OCI-LY3 (cell line): ENCODE measurements around the gene FAM136A.
A peak's percentile ranks its signal among the peaks of the same experiment; 100 is the strongest.

Experiments used
- H2AFZ ChIP-seq: fragments of 200-600, 300-600 bp; shearing (Covaris generic); 2 replicates; pipeline ENCODE4 v1.6.0; 2014; ENCODE audit warnings: antibody characterized with exemption, low read depth, low read length
- H3K27ac ChIP-seq: fragments of 200-600, 300-600 bp; sonication (generic); 2 replicates; pipeline ENCODE4 v1.5.1; 2014; ENCODE audit warnings: mild to moderate bottlenecking, low read length, moderate library complexity, mixed read lengths
- H3K27me3 ChIP-seq: fragments of 200-600, 300-600 bp; sonication (generic); 2 replicates; pipeline ENCODE4 v1.6.1; 2014; ENCODE audit warnings: low read depth, low read length, mixed read lengths
- H3K36me3 ChIP-seq: fragments of 200-600, 300-600 bp; sonication (generic); replicated peaks from 2 replicates; pipeline ENCODE3; 2014; ENCODE audit warnings: low read depth, low read length, mixed read lengths
- H3K4me1 ChIP-seq: fragments of 300-600, 200-600 bp; sonication (generic); 2 replicates; pipeline ENCODE4 v1.6.1; 2014; ENCODE audit warnings: low read length, mixed read lengths
- H3K4me2 ChIP-seq: fragments of 200-600, 300-600 bp; sonication (generic); 2 replicates; pipeline ENCODE4 v1.6.1; 2014; ENCODE audit warnings: low read length, mixed read lengths
- H3K4me3 ChIP-seq: fragments of 300-600, 200-600 bp; sonication (generic); 2 replicates; pipeline ENCODE4 v1.5.1; 2014; ENCODE audit warnings: antibody characterized with exemption, mild to moderate bottlenecking, low read length, moderate library complexity
- H3K79me2 ChIP-seq: fragments of 300-600, 200-600 bp; shearing (Covaris generic); 2 replicates; pipeline ENCODE4 v1.6.1; 2014; ENCODE audit warnings: mild to moderate bottlenecking, low read length, mixed read lengths
- H3K9ac ChIP-seq: fragments of 300-600, 200-600 bp; shearing (Covaris generic); 2 replicates; pipeline ENCODE4 v1.6.0; 2014; ENCODE audit warnings: mild to moderate bottlenecking, low read length, moderate library complexity
- H3K9me3 ChIP-seq: fragments of 200-600, 300-600 bp; shearing (Covaris generic); 2 replicates; pipeline ENCODE4 v1.6.1; 2014; ENCODE audit warnings: low read length, mixed read lengths; ENCODE audit not compliant: insufficient read depth
- H4K20me1 ChIP-seq: fragments of 200-600, 300-600 bp; sonication (generic); 2 replicates; pipeline ENCODE4 v1.6.1; 2016; ENCODE audit warnings: low read length, mixed read lengths; ENCODE audit not compliant: insufficient read depth
- EZH2phosphoT487 ChIP-seq: fragments of 200-600 bp; shearing (Covaris generic); IDR thresholded peaks from 2 replicates; pipeline ENCODE4 v1.6.1; 2018; ENCODE audit warnings: antibody characterized with exemption, mixed run types, low read depth
- TF ChIP-seq, protein P1 (sequence below): fragments of 200-600, 300-600 bp; sonication (generic); IDR thresholded peaks from 2 replicates; pipeline ENCODE4 v1.5.1; 2014; ENCODE audit warnings: antibody characterized with exemption, low read length, low read depth

FAM136A gene

GRCh38 chr2:70261501-70261900 lies 40.4 kb downstream of the FAM136A start:
- H3K79me2 ChIP-seq, result no peaks in the 10 kb centered on the region
- no peak overlapping the region for H3K4me2 ChIP-seq
- no peaks in the 10 kb centered on the region for H3K9me3 ChIP-seq
- no peaks in the 10 kb centered on the region for H3K27me3 ChIP-seq
- H3K36me3 ChIP-seq, result peaks cover 3% of the 10 kb centered on the region
- H3K9ac ChIP-seq, result no peak overlapping the region
- H3K27ac ChIP-seq, result no peak overlapping the region
- no peak overlapping the region for H3K4me3 ChIP-seq
- H3K4me1 ChIP-seq, result peaks cover 5% of the 10 kb centered on the region
- TF ChIP-seq EZH2phosphoT487, result no peak
- TF ChIP-seq, protein P1, sequence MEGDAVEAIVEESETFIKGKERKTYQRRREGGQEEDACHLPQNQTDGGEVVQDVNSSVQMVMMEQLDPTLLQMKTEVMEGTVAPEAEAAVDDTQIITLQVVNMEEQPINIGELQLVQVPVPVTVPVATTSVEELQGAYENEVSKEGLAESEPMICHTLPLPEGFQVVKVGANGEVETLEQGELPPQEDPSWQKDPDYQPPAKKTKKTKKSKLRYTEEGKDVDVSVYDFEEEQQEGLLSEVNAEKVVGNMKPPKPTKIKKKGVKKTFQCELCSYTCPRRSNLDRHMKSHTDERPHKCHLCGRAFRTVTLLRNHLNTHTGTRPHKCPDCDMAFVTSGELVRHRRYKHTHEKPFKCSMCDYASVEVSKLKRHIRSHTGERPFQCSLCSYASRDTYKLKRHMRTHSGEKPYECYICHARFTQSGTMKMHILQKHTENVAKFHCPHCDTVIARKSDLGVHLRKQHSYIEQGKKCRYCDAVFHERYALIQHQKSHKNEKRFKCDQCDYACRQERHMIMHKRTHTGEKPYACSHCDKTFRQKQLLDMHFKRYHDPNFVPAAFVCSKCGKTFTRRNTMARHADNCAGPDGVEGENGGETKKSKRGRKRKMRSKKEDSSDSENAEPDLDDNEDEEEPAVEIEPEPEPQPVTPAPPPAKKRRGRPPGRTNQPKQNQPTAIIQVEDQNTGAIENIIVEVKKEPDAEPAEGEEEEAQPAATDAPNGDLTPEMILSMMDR, result no peak
- no peaks in the 10 kb centered on the region for H4K20me1 ChIP-seq
- H2AFZ ChIP-seq, result no peak overlapping the region

- peak overlapping the region; percentile 80 for H3K4me2 ChIP-seq
- no peaks in the 10 kb centered on the region for H3K36me3 ChIP-seq
- no peaks in the 10 kb centered on the region for H4K20me1 ChIP-seq
- no peak overlapping the region for H3K27ac ChIP-seq
- peak overlapping the region; percentile 43 for H3K9ac ChIP-seq
- no peaks in the 10 kb centered on the region for H3K9me3 ChIP-seq
- H3K4me3 ChIP-seq, result peak overlapping the region; percentile 96
- no peaks in the 10 kb centered on the region for H3K79me2 ChIP-seq
- no peaks in the 10 kb centered on the region for H3K27me3 ChIP-seq
- H3K4me1 ChIP-seq, result peaks cover 5% of the 10 kb centered on the region
- peak overlapping the region; percentile 73; the same call in 1 of the 2 replicates for H2AFZ ChIP-seq
- TF ChIP-seq, protein P1, result no peak
- no peak for TF ChIP-seq EZH2phosphoT487
Observed at GRCh38 chr2:70258532-70258875, 43.4 kb downstream of the FAM136A start.

DNA sequence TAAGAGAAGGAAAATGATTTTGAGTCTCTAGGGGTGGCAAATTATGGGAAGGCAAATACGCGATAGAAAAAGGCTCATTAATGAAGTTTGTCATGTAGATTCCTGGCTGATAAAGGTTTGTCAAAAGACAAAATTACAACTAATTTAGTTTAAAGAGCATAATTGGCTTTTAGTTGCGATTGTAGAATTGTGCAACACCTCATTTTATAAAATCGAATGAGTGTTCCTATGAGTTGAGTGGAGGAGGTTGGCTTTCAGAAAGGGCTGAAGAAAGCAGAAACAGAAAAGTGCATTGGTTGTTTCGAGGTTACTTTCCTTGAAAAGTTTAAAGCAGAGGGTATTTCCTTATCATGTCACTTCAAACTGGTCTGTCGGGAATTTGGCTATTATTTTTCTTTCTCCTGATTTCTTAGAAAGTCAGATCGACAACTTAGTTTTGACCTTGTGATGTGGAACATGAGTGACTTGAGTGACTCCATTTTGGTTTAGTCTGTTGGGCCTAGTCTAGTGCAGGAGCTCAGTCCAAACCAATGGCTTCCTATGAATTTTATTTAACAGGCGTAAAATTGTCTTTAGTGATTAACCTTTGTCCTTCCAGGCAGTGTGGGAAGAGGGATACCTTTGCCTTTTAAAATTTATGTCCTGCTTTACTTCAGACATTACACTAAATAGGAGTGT lies 46.1 kb downstream of the FAM136A start:
- H3K27me3 ChIP-seq, result no peaks in the 10 kb centered on the region
- H3K9ac ChIP-seq, result no peak overlapping the region
- H3K4me3 ChIP-seq, result no peak overlapping the region
- H3K9me3 ChIP-seq, result no peaks in the 10 kb centered on the region
- H3K79me2 ChIP-seq, result no peaks in the 10 kb centered on the region
- H3K4me1 ChIP-seq, result peaks cover 5% of the 10 kb centered on the region
- H3K4me2 ChIP-seq, result no peak overlapping the region
- no peak overlapping the region for H2AFZ ChIP-seq
- TF ChIP-seq, protein P1, result no peak
- no peak for TF ChIP-seq EZH2phosphoT487
- no peaks in the 10 kb centered on the region for H4K20me1 ChIP-seq
- H3K27ac ChIP-seq, result no peak overlapping the region
- H3K36me3 ChIP-seq, result no peaks in the 10 kb centered on the region

DNA sequence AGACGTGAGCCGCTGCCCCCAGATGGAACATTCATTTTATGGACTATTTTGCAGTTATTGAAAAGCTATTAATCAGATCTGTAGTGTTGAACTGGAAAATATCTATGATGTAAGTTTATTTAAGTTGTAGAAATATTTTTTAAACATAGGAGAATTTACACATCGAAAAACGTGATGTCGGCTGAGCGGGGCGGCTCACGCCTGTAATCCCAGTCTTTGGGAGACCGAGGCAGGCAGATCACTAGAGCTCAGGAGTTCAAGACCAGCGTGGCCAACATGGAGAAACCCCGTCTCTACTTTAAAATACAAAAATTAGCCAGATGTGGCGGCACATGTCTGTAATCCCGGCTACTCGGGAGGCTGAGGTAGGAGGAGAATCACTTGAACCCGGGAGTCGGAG lies 51.4 kb downstream of the FAM136A start:
- H3K27me3 ChIP-seq, result no peaks in the 10 kb centered on the region

More for the DNA sequence above, 51.4 kb downstream of the FAM136A start:
- H4K20me1 ChIP-seq, result peaks cover 8% of the 10 kb centered on the region; the same call in 1 of the 2 replicates
- no peak overlapping the region for H3K27ac ChIP-seq
- no peaks in the 10 kb centered on the region for H3K9me3 ChIP-seq
- H3K4me3 ChIP-seq, result no peak overlapping the region
- peaks cover 30% of the 10 kb centered on the region for H3K79me2 ChIP-seq
- H3K9ac ChIP-seq, result no peak overlapping the region
- H3K4me1 ChIP-seq, result peaks cover 7% of the 10 kb centered on the region; the same call in 1 of the 2 replicates
- peak overlapping the region; percentile 47; the same call in 1 of the 2 replicates for H3K4me2 ChIP-seq
- H2AFZ ChIP-seq, result no peak overlapping the region
- peaks cover 7% of the 10 kb centered on the region for H3K36me3 ChIP-seq
- TF ChIP-seq EZH2phosphoT487, result no peak
